CD4-positive, alpha-beta memory T cell (primary cell): Measurements from ENCODE around the gene CCDC70. TPM values are rescaled to one million over a fixed set of nuclear protein-coding genes. Genes with fewer than 3 reads are reported as not detected.

Source experiments
- CTCF ChIA-PET: fragments of 350-600 bp; sonication (Branson Sonifier 250); formaldehyde crosslinking; loops from one replicate; lab custom pipeline; 2021; ENCODE audit warnings: inconsistent platforms; ENCODE audit not compliant: partially characterized antibody; lab: Charles Lee
- POLR2A ChIA-PET: fragments of 350-600 bp; sonication (Branson Sonifier 250); formaldehyde crosslinking; loops from one replicate; lab custom pipeline; 2021; ENCODE audit not compliant: partially characterized antibody; lab: Charles Lee
- DNase-seq, 5 donors: peaks; one replicate each; pipeline versions ENCODE4 v3.0.0 to v3.0.0-alpha.2; 2020 to 2022; ENCODE audit warnings: mixed read lengths in 1 of 5
- H3K27ac ChIP-seq: one replicate; pipeline ENCODE4 v1.7.0; 2013; ENCODE audit warnings: low read depth, low read length
- H3K27me3 ChIP-seq: 2 replicates; pipeline ENCODE4 v1.7.0; 2013; ENCODE audit warnings: mild to moderate bottlenecking, low read length, moderate library complexity; ENCODE audit not compliant: insufficient read depth
- H3K36me3 ChIP-seq: 2 replicates; pipeline ENCODE4 v1.7.0; 2013; ENCODE audit warnings: mild to moderate bottlenecking, low read length, moderate library complexity; ENCODE audit not compliant: insufficient read depth
- H3K4me1 ChIP-seq: 2 replicates; pipeline ENCODE4 v1.7.0; 2013; ENCODE audit warnings: mild to moderate bottlenecking, low read length, moderate library complexity; ENCODE audit not compliant: insufficient read depth
- H3K4me3 ChIP-seq, 2 donors: one replicate each; pipeline ENCODE4 v1.7.0; 2013; ENCODE audit warnings: low read length in 2 of 2, mild to moderate bottlenecking in 1 of 2
- H3K9me3 ChIP-seq, 2 donors: one replicate each; pipeline ENCODE4 v1.7.0; 2013; ENCODE audit warnings: low read length in 2 of 2, control low read depth in 1 of 2; ENCODE audit not compliant: control insufficient read depth in 1 of 2
- H3K27ac Mint-ChIP-seq, 7 donors: one replicate each; pipeline ENCODE4 v1.8.0; 2020 to 2021; ENCODE audit warnings: mixed read lengths in 7 of 7, mild to moderate bottlenecking in 6 of 7, inconsistent platforms in 3 of 7, moderate library complexity in 3 of 7
- H3K27me3 Mint-ChIP-seq, 2 donors: one replicate each; pipeline ENCODE4 v1.8.0; 2020 to 2021; ENCODE audit warnings: mixed read lengths in 2 of 2
- H3K36me3 Mint-ChIP-seq, 2 donors: one replicate each; pipeline ENCODE4 v1.8.0; 2020 to 2021; ENCODE audit warnings: mixed read lengths in 2 of 2, inconsistent platforms in 1 of 2, mild to moderate bottlenecking in 1 of 2
- H3K4me1 Mint-ChIP-seq, 4 donors: one replicate each; pipeline ENCODE4 v1.8.0; 2020 to 2021; ENCODE audit warnings: mixed read lengths in 4 of 4, mild to moderate bottlenecking in 1 of 4
- H3K4me3 Mint-ChIP-seq, 8 donors: one replicate each; pipeline ENCODE4 v1.8.0; 2020 to 2021; ENCODE audit warnings: mixed read lengths in 8 of 8, mild to moderate bottlenecking in 7 of 8, moderate library complexity in 6 of 8, inconsistent platforms in 3 of 8
- H3K9me3 Mint-ChIP-seq, 8 donors: one replicate each; pipeline ENCODE4 v1.8.0; 2020 to 2021; ENCODE audit warnings: mixed read lengths in 8 of 8, mild to moderate bottlenecking in 5 of 8, inconsistent platforms in 3 of 8, moderate library complexity in 1 of 8
- intact Hi-C: fragments of 100-400 bp; cut with micrococcal nuclease; formaldehyde crosslinking; loops from one replicate; pipeline ENCODE4 v1.15.1; 2023
- polyA plus RNA-seq, 2 donors: library from polyadenylated mRNA; unstranded; fragments of 300-500 nt; fragmentation: Illumina TruSeq; gene quantifications; one replicate each; pipeline ENCODE4 v1.2.3, GENCODE V29; 2021
- total RNA-seq, 2 experiments: library from RNA; stranded (reverse); gene quantifications; one replicate each; pipeline ENCODE4 v1.2.3, GENCODE V29; 2021

Gene CCDC70
- not detected for total RNA-seq
- polyA plus RNA-seq = not detected

DNA sequence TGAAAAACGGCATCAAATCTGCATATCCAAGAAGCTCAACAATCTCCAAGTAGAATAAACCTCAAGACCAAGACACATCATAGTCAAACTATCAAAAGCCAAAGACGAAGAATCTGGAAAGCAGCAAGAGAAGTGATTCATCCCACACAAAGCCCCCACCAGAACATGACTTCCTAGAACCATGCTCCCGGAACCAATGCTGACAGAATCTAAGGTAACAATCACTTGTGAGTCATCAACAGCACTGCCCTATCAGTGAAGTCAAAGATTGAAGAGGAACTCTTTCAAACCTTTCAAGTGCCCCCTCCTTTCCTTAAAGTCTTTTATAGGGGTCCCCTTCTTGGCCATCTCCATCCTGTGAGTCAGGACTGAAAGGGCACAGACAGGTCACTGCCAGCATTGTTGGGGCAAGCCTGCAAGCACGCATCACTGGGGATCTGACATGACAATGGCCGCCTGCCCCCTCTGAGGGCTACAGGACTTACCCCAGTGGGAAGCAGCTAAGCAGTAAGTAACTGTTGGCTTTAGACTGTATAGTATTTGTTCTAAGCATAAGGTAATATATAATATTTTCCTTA is at the start of gene CCDC70:
Gene CCDC70 (plus strand): TSS at position 247 of the 578 bp plus-strand sequence. CDS start 3,443 bp downstream, outside the sequence.
- intact Hi-C loops = no loop called here
- Mint-ChIP-seq H3K4me3 (no peak within 1 kb of the TSS), H3K9me3 (no peaks in the 10 kb centered on the region), H3K27ac (no peak within 1 kb of the TSS), H3K36me3 (no peaks in the 10 kb centered on the region), H3K4me1 (peaks cover 0 to 8% (median under 1%) of the 10 kb centered on the region in 4 donors), H3K27me3 (peaks cover 0 to 2% of the 10 kb centered on the region in 2 donors)
- no peaks in the 10 kb centered on the region for H3K36me3 ChIP-seq
- no peaks in the 10 kb centered on the region for H3K4me1 ChIP-seq
- H3K9me3 ChIP-seq = no peaks in the 10 kb centered on the region
- DNase-seq = no peak
- no peak within 1 kb of the TSS for H3K27ac ChIP-seq
- no peak within 1 kb of the TSS for H3K4me3 ChIP-seq
- ChIA-PET POLR2A (no interaction called here), CTCF (no interaction called here)
- no peaks in the 10 kb centered on the region for H3K27me3 ChIP-seq

DNA sequence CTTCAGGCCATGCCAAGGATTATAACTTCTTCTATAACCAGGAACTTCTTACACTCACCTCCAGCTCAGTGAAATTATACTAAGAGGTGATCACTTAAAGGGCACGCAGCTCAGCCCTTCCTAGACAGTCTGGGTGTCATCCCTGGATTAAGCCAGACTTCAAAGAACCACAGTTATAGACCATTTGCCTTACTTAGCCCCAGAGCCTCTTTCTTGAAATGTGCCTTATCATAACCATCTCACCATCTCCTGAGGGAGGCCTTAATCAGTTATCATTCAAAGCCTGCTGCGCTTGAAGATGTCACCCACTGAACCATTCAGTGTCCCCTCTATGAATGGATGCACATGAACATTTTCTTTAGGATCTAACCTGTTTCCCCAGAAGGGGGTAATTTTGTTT is 47.7 kb upstream of the CCDC70 start:
- H3K36me3 ChIP-seq = peaks cover 19% of the 10 kb centered on the region
- H3K4me3 ChIP-seq = no peak overlapping the region
- H3K27ac ChIP-seq = no peak overlapping the region
- intact Hi-C loops = no loop called here
- Mint-ChIP-seq H3K4me3 (no peak overlapping the region), H3K4me1 (peaks cover 37 to 75% (median 57%) of the 10 kb centered on the region in 4 donors), H3K27ac (peak overlapping the region in 3 of 7 donors; percentile 19 to 85 (median 81)), H3K27me3 (no peaks in the 10 kb centered on the region), H3K36me3 (peaks cover 25 to 45% of the 10 kb centered on the region in 2 donors), H3K9me3 (no peaks in the 10 kb centered on the region)
- ChIA-PET CTCF (interaction anchor here (0.7 to 5.3 kb wide), 15 partner anchors 8 to 388 kb away, joined by 3 to 442 read pairs (median 7); partner anchors contain the start of genes NEK5 and TMEM272), POLR2A (interaction anchor here (3.0 to 5.9 kb wide), 5 partner anchors 9 to 362 kb away, joined by 17 to 86 read pairs (median 32); partner anchors contain the start of gene INTS6)
- no peaks in the 10 kb centered on the region for H3K9me3 ChIP-seq
- no peaks in the 10 kb centered on the region for H3K27me3 ChIP-seq
- peaks cover 52% of the 10 kb centered on the region for H3K4me1 ChIP-seq
- no peak for DNase-seq

DNA sequence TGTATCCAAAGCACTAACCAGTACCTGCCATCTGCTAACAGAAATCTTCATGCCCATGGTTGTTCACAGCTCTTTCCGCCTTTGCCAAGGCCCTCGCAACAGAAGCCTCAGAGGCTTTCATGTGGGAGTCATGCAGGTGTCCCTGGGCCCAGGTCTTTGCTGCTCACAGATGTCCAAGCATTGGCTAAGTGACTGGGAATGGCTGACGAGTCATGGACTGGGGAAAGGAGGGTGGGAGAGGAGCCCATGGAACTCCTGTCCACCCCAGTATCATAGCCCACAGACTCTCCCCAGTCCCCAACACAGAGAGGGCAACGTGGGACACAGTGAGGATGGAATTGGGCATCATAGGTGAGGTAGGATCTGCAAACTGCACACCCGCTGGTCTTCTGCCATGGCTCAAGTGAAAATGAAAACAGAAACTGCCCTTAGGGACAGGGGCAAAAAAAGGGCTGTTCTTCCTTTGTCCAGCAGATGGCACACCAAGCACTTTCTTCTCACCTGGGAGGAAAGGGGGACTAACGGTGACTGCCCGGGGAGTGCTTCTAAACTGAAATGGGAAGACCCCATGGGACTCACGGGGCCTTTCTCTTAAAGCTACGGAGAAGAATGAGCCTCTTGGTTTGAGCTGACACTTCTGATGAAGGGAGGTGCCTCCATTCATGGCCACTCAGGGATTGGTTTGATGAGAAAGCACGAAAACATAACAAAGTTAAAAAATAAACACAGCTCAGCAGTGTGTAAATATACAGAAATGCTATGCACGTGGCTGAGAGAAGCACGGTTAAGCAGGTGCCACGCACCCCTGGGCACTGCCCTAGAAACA is 46.7 kb upstream of the CCDC70 start:
- DNase-seq = peak; percentile 74 to 79 (median 77)
- H3K9me3 Mint-ChIP-seq = no peaks in the 10 kb centered on the region
- no peaks in the 10 kb centered on the region for H3K27me3 Mint-ChIP-seq
- ChIA-PET CTCF (interaction anchor here (0.6 to 5.3 kb wide), 31 partner anchors 9 to 666 kb away, joined by 3 to 442 read pairs (median 4); partner anchors contain the start of genes NEK5 and TMEM272), POLR2A (interaction anchor here (0.7 to 5.9 kb wide), 8 partner anchors 10 to 380 kb away, joined by 3 to 86 read pairs (median 20); partner anchors contain the start of gene INTS6)
- H3K27ac Mint-ChIP-seq = peak overlapping the region; percentile 78 to 97 (median 90)
- peaks cover 47 to 85% (median 64%) of the 10 kb centered on the region in 4 donors for H3K4me1 Mint-ChIP-seq
- H3K9me3 ChIP-seq = no peaks in the 10 kb centered on the region
- peaks cover 62% of the 10 kb centered on the region for H3K4me1 ChIP-seq
- peak overlapping the region; percentile 52 to 83 (median 70) for H3K4me3 Mint-ChIP-seq
- peaks cover 11% of the 10 kb centered on the region for H3K36me3 ChIP-seq
- intact Hi-C loops = loop anchor here (1.0 kb wide), 4 partner anchors 10 to 312 kb away; partner anchors contain the start of gene DHRS12
- peaks cover 18 to 39% of the 10 kb centered on the region in 2 donors for H3K36me3 Mint-ChIP-seq
- H3K4me3 ChIP-seq = peak overlapping the region in 1 of 2 donors; percentile 12
- no peaks in the 10 kb centered on the region for H3K27me3 ChIP-seq
- peak overlapping the region; percentile 43 for H3K27ac ChIP-seq

DNA sequence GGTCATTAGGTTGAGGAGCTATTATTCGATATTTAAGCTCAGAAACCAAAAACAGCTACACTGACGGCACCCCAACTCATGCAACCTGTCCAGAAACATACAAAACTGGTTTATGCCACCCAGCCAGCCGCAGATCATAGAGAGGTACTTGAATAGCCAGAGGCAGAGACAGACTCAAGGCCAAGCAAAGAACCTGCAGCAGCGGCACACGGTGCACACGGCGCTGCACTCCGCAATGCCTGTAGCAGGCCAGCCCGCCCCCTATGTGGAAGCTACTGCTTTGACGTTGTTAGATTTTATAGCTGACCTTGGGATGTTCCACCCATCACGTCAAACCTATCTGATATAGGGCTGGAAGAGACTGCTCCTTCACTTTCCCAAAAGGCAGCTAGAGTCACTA is 45.9 kb upstream of the CCDC70 start:
- Mint-ChIP-seq H3K4me3 (peak overlapping the region in 1 of 8 donors; percentile 76), H3K9me3 (no peaks in the 10 kb centered on the region), H3K36me3 (peaks cover 18 to 40% of the 10 kb centered on the region in 2 donors), H3K27ac (peak overlapping the region in 5 of 7 donors; percentile 83 to 97 (median 90)), H3K27me3 (no peaks in the 10 kb centered on the region), H3K4me1 (peaks cover 55 to 93% (median 73%) of the 10 kb centered on the region in 4 donors)
- Histone ChIP-seq H3K36me3 (peaks cover 11% of the 10 kb centered on the region), H3K4me3 (no peak overlapping the region), H3K27ac (peak overlapping the region; percentile 43), H3K27me3 (no peaks in the 10 kb centered on the region), H3K9me3 (no peaks in the 10 kb centered on the region), H3K4me1 (peaks cover 69% of the 10 kb centered on the region)
- DNase-seq = no peak
- CTCF ChIA-PET = interaction anchor here (0.7 to 5.3 kb wide), 26 partner anchors 10 to 529 kb away, joined by 3 to 442 read pairs (median 4); partner anchors contain the start of genes NEK5 and TMEM272
- POLR2A ChIA-PET = interaction anchor here (0.7 to 5.9 kb wide), 8 partner anchors 10 to 379 kb away, joined by 3 to 86 read pairs (median 20); partner anchors contain the start of gene INTS6
- intact Hi-C loops = loop anchor here (1.0 kb wide), 4 partner anchors 9 to 311 kb away; partner anchors contain the start of gene DHRS12

DNA sequence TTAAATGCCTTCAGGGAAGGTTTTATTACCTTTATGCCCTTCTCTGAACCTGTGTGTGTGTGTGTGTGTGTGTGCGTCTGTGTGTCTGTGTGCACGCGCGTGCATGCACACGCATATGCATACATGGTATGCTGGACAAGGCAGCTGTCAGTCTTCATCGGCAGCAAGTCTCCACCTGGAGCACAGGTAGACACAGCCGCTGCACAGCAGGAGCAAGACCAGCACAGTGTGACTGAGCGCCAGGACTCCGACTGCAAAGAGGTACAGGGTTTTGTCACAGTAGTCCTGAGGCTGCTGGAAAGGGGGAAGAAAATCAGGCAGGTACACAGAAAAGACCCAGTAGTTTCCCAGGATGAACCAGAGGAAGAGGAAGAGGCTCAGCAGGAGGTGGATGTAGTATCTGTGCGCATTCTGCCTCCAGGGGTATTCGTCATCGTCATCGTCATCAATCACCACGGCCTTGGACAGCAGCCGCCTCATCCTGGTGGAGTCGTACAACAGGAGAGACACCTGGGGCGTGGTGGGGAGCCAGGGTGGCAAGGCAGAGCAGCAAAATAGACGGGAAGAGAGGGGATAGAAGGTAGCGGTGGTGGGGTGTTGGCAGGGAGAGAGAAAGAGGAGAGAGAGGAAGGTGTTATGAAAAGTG is 45.0 kb upstream of the CCDC70 start:
- Mint-ChIP-seq H3K4me3 (peak overlapping the region in 3 of 8 donors; percentile 36 to 58 (median 47)), H3K36me3 (peaks cover 15 to 36% of the 10 kb centered on the region in 2 donors), H3K27me3 (no peaks in the 10 kb centered on the region), H3K4me1 (peaks cover 59 to 97% (median 76%) of the 10 kb centered on the region in 4 donors), H3K27ac (peak overlapping the region; percentile 72 to 93 (median 81)), H3K9me3 (no peaks in the 10 kb centered on the region)
- DNase-seq = no peak
- H3K27ac ChIP-seq = no peak overlapping the region
- intact Hi-C loops = no loop called here
- no peak overlapping the region for H3K4me3 ChIP-seq
- CTCF ChIA-PET = interaction anchor here (1.2 to 5.3 kb wide), 8 partner anchors 10 to 311 kb away, joined by 4 to 442 read pairs (median 52); partner anchors contain the start of genes NEK5 and TMEM272
- POLR2A ChIA-PET = interaction anchor here (3.0 to 5.9 kb wide), 5 partner anchors 9 to 364 kb away, joined by 17 to 86 read pairs (median 32); partner anchors contain the start of gene INTS6
- H3K36me3 ChIP-seq = peaks cover 11% of the 10 kb centered on the region
- no peaks in the 10 kb centered on the region for H3K9me3 ChIP-seq
- no peaks in the 10 kb centered on the region for H3K27me3 ChIP-seq
- peaks cover 74% of the 10 kb centered on the region for H3K4me1 ChIP-seq

DNA sequence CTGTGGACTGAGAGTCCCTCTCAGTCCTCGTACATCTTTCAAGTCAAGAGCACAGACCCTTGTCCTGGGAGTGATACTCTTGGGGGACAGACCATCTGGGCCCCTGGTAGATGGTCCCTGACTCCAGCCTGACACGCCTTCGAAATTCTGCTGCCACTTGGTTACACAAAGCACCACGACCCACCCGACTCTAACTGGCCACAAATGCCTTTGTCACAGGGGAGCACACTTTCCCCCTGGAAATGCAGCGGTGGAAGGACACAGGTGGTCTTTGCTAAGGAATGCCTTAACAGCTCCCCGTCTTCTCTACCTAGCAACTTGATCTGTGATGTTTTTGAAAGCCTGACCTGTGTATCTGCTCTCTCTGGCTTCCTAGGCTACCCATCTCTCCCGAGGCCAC is 44.1 kb upstream of the CCDC70 start:
- Histone ChIP-seq H3K27ac (peak overlapping the region; percentile 65), H3K4me3 (no peak overlapping the region), H3K36me3 (peaks cover 6% of the 10 kb centered on the region), H3K9me3 (no peaks in the 10 kb centered on the region), H3K4me1 (peaks cover 77% of the 10 kb centered on the region), H3K27me3 (no peaks in the 10 kb centered on the region)
- H3K27me3 Mint-ChIP-seq = no peaks in the 10 kb centered on the region
- peaks cover 11 to 31% of the 10 kb centered on the region in 2 donors for H3K36me3 Mint-ChIP-seq
- peaks cover 64 to 97% (median 81%) of the 10 kb centered on the region in 4 donors for H3K4me1 Mint-ChIP-seq
- H3K27ac Mint-ChIP-seq = peak overlapping the region; percentile 88 to 95 (median 94)
- no peak for DNase-seq
- ChIA-PET CTCF (interaction anchor here (1.5 to 9.5 kb wide), 2 partner anchors 12 to 16 kb away, joined by 5 to 152 read pairs; no protein-coding TSS in a partner anchor), POLR2A (interaction anchor here (3.5 to 12.6 kb wide), 2 partner anchors 11 to 13 kb away, joined by 20 to 288 read pairs; partner anchors contain the start of gene DHRS12)
- H3K9me3 Mint-ChIP-seq = no peaks in the 10 kb centered on the region
- intact Hi-C loops = no loop called here
- peak overlapping the region in 4 of 8 donors; percentile 32 to 93 (median 76) for H3K4me3 Mint-ChIP-seq
